OCI-LY1 (cell line): ENCODE measurements around the gene TRIB2.

ENCODE experiments used
- H2AFZ ChIP-seq: fragments of 200-600 bp; sonication (generic), shearing (Covaris generic); 2 replicates; pipeline ENCODE4 v1.6.0; 2014; ENCODE audit warnings: antibody characterized with exemption, mild to moderate bottlenecking, low read length
- H3F3A ChIP-seq: fragments of 200-600 bp; sonication (generic), shearing (Covaris generic); 2 replicates; pipeline ENCODE4 v1.6.0; 2014; ENCODE audit warnings: mild to moderate bottlenecking, antibody characterized with exemption, low read length, moderate library complexity; ENCODE audit not compliant: insufficient read depth
- H3K27ac ChIP-seq: fragments of 200-600 bp; sonication (generic); 2 replicates; pipeline ENCODE4 v1.5.1; 2014; ENCODE audit warnings: low read length, mixed run types, mild to moderate bottlenecking, low read depth; ENCODE audit not compliant: poor library complexity, severe bottlenecking
- H3K27me3 ChIP-seq: fragments of 200-600 bp; sonication (generic); 2 replicates; pipeline ENCODE4 v1.6.0; 2014; ENCODE audit warnings: antibody characterized with exemption, mild to moderate bottlenecking, low read length, moderate library complexity; ENCODE audit not compliant: insufficient read depth
- H3K36me3 ChIP-seq: fragments of 200-600 bp; sonication (generic); 2 replicates; pipeline ENCODE4 v1.6.1; 2014; ENCODE audit warnings: mild to moderate bottlenecking, antibody characterized with exemption, low read length, moderate library complexity, mixed read lengths; ENCODE audit not compliant: insufficient read depth
- H3K4me1 ChIP-seq: fragments of 200-600 bp; sonication (generic); 2 replicates; pipeline ENCODE4 v1.5.1; 2014; ENCODE audit warnings: mild to moderate bottlenecking, low read length, moderate library complexity; ENCODE audit not compliant: insufficient read depth, severe bottlenecking
- H3K4me2 ChIP-seq: fragments of 200-600 bp; sonication (generic), shearing (Covaris generic); 2 replicates; pipeline ENCODE4 v1.6.1; 2014; ENCODE audit warnings: low read length
- H3K4me3 ChIP-seq: fragments of 200-600 bp; sonication (generic); 2 replicates; pipeline ENCODE4 v1.5.1; 2014; ENCODE audit warnings: low read length, low read depth, mild to moderate bottlenecking, mixed read lengths; ENCODE audit not compliant: poor library complexity, severe bottlenecking
- H3K79me2 ChIP-seq: fragments of 200-600 bp; shearing (Covaris generic); 2 replicates; pipeline ENCODE4 v1.6.1; 2016; ENCODE audit warnings: mixed run types, low read length, mixed read lengths; ENCODE audit not compliant: insufficient read depth
- H3K9ac ChIP-seq: fragments of 200-600 bp; sonication (generic), shearing (Covaris generic); 2 replicates; pipeline ENCODE4 v1.6.1; 2014; ENCODE audit warnings: mild to moderate bottlenecking, low read length, mixed read lengths
- H3K9me2 ChIP-seq: fragments of 200-600 bp; sonication (generic), shearing (Covaris generic); 2 replicates; pipeline ENCODE4 v1.6.1; 2014; ENCODE audit warnings: low read depth, mild to moderate bottlenecking, low read length, mixed read lengths
- H3K9me3 ChIP-seq: fragments of 200-600 bp; shearing (Covaris generic); 2 replicates; pipeline ENCODE4 v1.6.1; 2014; ENCODE audit warnings: low read length, mixed read lengths
- H4K20me1 ChIP-seq: fragments of 200-600 bp; sonication (generic), shearing (Covaris generic); 2 replicates; pipeline ENCODE4 v1.6.0; 2016; ENCODE audit warnings: mild to moderate bottlenecking, low read length; ENCODE audit not compliant: insufficient read depth
- EZH2 ChIP-seq: fragments of 200-600 bp; sonication (generic), shearing (Covaris generic); IDR thresholded peaks from 2 replicates; pipeline ENCODE4 v1.8.0; 2017; ENCODE audit warnings: borderline replicate concordance, mixed run types, mild to moderate bottlenecking, antibody characterized with exemption, low read length, moderate library complexity, mixed read lengths
- TF ChIP-seq, protein P1 (sequence below): fragments of 200-600 bp; sonication (generic), shearing (Covaris generic); IDR thresholded peaks from 2 replicates; pipeline ENCODE4 v1.5.1; 2017; ENCODE audit warnings: mild to moderate bottlenecking, antibody characterized with exemption, low read length, moderate library complexity, mixed read lengths

Gene TRIB2

DNA sequence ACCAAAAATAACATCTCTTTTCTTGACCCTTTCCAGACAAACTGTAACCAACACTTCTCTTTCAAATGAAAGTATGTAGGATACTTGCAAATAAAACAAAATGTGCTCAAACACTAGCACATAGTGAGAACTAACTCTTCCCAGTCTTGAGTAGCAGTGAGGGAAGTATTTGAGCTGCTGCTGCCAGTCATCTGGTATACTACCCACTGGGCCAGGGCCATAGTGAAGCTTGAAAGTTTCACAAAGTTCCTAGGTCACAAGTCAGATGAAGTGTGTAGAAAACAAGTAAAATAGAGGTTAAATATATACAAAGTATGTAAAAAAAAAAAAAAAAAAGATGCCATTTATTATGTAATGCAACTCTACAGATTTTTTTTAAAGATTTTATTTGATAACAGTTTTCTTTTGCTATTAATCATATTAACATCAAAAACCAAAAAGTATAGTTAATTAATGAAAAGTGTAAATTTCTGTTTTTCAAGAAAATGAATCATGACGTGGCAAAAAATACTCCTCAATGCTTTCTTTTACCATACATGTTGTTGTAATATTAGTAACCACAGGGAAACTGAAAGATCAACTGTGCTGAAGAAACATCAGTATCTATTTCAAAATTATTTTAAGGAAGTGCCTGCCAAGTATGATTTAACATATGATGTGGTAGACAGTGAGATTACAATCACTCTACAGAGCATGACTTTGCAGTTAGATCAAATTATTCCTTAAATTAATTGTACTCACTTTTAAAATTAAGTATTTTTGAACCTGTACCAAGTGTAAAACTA, 21.6 kb upstream of the TRIB2 start:
- no peaks in the 10 kb centered on the region for H3K27me3 ChIP-seq
- no peaks in the 10 kb centered on the region; the same call in 1 of the 2 replicates for H3K36me3 ChIP-seq
- peaks cover 8% of the 10 kb centered on the region; the same call in 1 of the 2 replicates for H3K9me3 ChIP-seq
- no peak overlapping the region for H3K4me2 ChIP-seq
- no peaks in the 10 kb centered on the region for H3F3A ChIP-seq
- no peak overlapping the region for H3K9ac ChIP-seq
- H3K4me1 ChIP-seq, result no peaks in the 10 kb centered on the region
- TF ChIP-seq, protein P1, sequence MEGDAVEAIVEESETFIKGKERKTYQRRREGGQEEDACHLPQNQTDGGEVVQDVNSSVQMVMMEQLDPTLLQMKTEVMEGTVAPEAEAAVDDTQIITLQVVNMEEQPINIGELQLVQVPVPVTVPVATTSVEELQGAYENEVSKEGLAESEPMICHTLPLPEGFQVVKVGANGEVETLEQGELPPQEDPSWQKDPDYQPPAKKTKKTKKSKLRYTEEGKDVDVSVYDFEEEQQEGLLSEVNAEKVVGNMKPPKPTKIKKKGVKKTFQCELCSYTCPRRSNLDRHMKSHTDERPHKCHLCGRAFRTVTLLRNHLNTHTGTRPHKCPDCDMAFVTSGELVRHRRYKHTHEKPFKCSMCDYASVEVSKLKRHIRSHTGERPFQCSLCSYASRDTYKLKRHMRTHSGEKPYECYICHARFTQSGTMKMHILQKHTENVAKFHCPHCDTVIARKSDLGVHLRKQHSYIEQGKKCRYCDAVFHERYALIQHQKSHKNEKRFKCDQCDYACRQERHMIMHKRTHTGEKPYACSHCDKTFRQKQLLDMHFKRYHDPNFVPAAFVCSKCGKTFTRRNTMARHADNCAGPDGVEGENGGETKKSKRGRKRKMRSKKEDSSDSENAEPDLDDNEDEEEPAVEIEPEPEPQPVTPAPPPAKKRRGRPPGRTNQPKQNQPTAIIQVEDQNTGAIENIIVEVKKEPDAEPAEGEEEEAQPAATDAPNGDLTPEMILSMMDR, result no peak
- TF ChIP-seq EZH2, result no peak
- no peaks in the 10 kb centered on the region for H4K20me1 ChIP-seq
- no peaks in the 10 kb centered on the region for H3K9me2 ChIP-seq
- no peaks in the 10 kb centered on the region for H3K79me2 ChIP-seq
- no peak overlapping the region for H3K27ac ChIP-seq
- no peak overlapping the region for H3K4me3 ChIP-seq
- H2AFZ ChIP-seq, result no peak overlapping the region

DNA sequence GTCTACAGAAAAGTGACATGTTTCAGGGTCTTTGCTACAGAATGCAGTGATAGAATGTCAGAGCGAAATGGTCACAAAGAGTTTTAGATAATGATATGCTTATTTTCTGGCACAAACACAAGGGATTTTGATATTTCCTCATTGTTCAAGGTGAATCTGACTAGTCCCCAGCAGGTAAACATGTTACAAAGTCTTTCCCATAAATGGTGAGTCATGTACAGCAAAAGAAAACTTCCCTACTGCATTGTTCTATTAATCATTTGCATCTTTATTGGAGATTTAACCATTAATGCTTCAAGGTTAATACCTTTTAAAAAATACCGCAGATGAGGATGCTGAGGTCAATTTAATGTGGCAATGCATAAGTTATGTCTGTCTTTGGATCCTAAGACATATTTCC, 19.1 kb upstream of the TRIB2 start:
- H3K27me3 ChIP-seq, result no peaks in the 10 kb centered on the region
- H2AFZ ChIP-seq, result no peak overlapping the region
- H3K4me2 ChIP-seq, result no peak overlapping the region
- no peak overlapping the region for H3K4me3 ChIP-seq
- no peak for TF ChIP-seq EZH2
- TF ChIP-seq, protein P1, result no peak
- H4K20me1 ChIP-seq, result no peaks in the 10 kb centered on the region
- H3K36me3 ChIP-seq, result no peaks in the 10 kb centered on the region
- no peaks in the 10 kb centered on the region for H3K79me2 ChIP-seq
- H3K9me2 ChIP-seq, result no peaks in the 10 kb centered on the region
- no peaks in the 10 kb centered on the region for H3K4me1 ChIP-seq
- H3F3A ChIP-seq, result no peaks in the 10 kb centered on the region
- H3K27ac ChIP-seq, result no peak overlapping the region
- no peaks in the 10 kb centered on the region for H3K9me3 ChIP-seq
- H3K9ac ChIP-seq, result no peak overlapping the region

DNA sequence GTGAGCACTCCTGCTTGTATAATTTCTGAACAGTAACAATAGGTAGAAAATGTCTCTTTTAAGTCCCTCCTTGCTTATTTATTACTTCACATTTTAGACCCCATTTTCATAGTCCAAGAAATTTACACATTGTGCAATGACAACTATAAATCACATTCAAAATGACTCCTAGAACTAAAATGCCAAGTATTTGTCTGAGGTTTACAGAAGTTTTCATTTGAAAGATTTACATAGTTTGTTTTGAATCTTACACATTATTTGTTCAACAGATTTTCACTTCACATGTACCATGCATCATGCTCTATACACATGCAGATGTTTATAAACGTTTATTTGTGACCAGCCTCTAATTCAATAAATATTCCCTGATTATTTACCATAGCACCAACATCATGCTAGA, 15.7 kb upstream of the TRIB2 start:
- no peak overlapping the region for H3K9ac ChIP-seq
- no peaks in the 10 kb centered on the region for H3F3A ChIP-seq
- no peaks in the 10 kb centered on the region for H3K9me2 ChIP-seq
- H3K4me2 ChIP-seq, result no peak overlapping the region
- H3K79me2 ChIP-seq, result no peaks in the 10 kb centered on the region
- no peaks in the 10 kb centered on the region for H3K9me3 ChIP-seq
- no peaks in the 10 kb centered on the region for H3K36me3 ChIP-seq
- no peak overlapping the region for H2AFZ ChIP-seq
- no peak overlapping the region for H3K27ac ChIP-seq
- no peaks in the 10 kb centered on the region for H3K4me1 ChIP-seq
- no peak overlapping the region for H3K4me3 ChIP-seq
- TF ChIP-seq, protein P1, result no peak
- TF ChIP-seq EZH2, result no peak
- no peaks in the 10 kb centered on the region for H3K27me3 ChIP-seq
- H4K20me1 ChIP-seq, result no peaks in the 10 kb centered on the region
